Fibroblast of lung (primary cell): ENCODE measurements around the gene COL4A1. TPM values are rescaled to one million over a fixed set of nuclear protein-coding genes. Genes with fewer than 3 reads are reported as not detected.
A peak's percentile ranks its signal among the peaks of the same experiment; 100 is the strongest.

Experiments used
- DNase-seq, 2 donors: peaks; one replicate each; pipeline versions ENCODE4 v3.0.0 to v3.0.0-alpha.2; 2010; ENCODE audit warnings: low read depth in 2 of 2
- H2AFZ ChIP-seq: 2 replicates; pipeline ENCODE4 v1.5.1; 2012; ENCODE audit warnings: low read length, control low read depth, inconsistent platforms
- H3K27ac ChIP-seq: 2 replicates; pipeline ENCODE4 v1.5.1; 2011; ENCODE audit warnings: low read length, control low read depth; ENCODE audit not compliant: insufficient read depth
- H3K27me3 ChIP-seq: 2 replicates; pipeline ENCODE4 v1.5.1; 2011; ENCODE audit warnings: mild to moderate bottlenecking, low read length; ENCODE audit not compliant: control insufficient read depth, insufficient read depth
- H3K36me3 ChIP-seq: 2 replicates; pipeline ENCODE4 v1.5.1; 2011; ENCODE audit warnings: low read length; ENCODE audit not compliant: control insufficient read depth, insufficient read depth
- H3K4me1 ChIP-seq: 2 replicates; pipeline ENCODE4 v1.5.1; 2011; ENCODE audit warnings: low read length; ENCODE audit not compliant: control insufficient read depth, insufficient read depth; ENCODE audit errors: extremely low read depth
- H3K4me2 ChIP-seq: 2 replicates; pipeline ENCODE4 v1.5.1; 2011; ENCODE audit warnings: low read length, control low read depth; ENCODE audit not compliant: insufficient read depth; ENCODE audit errors: extremely low read depth
- H3K4me3 ChIP-seq, 4 experiments: fragments of 200-600 bp in 1 of 4; sonication (generic) in 1 of 4; replicated peaks in 1 of 4; 2 replicates each; pipeline ENCODE4 v1.5.1; 2011 to 2016; ENCODE audit warnings: low read length in 4 of 4, low read depth in 3 of 4, mild to moderate bottlenecking in 3 of 4, control low read depth in 2 of 4, inconsistent platforms in 1 of 4, mixed read lengths in 1 of 4; ENCODE audit not compliant: insufficient read depth in 1 of 4; ENCODE audit errors: control extremely low read depth in 1 of 4
- H3K79me2 ChIP-seq: 2 replicates; pipeline ENCODE4 v1.5.1; 2012; ENCODE audit warnings: mild to moderate bottlenecking, low read length, inconsistent platforms; ENCODE audit not compliant: control insufficient read depth, insufficient read depth
- H3K9ac ChIP-seq: 2 replicates; pipeline ENCODE4 v1.5.1; 2011; ENCODE audit warnings: mild to moderate bottlenecking, low read length, control low read depth; ENCODE audit not compliant: insufficient read depth
- H3K9me3 ChIP-seq: 2 replicates; pipeline ENCODE4 v1.5.1; 2012; ENCODE audit warnings: low read depth, low read length; ENCODE audit not compliant: control insufficient read depth, insufficient read depth
- H4K20me1 ChIP-seq: 2 replicates; pipeline ENCODE4 v1.5.1; 2011; ENCODE audit warnings: low read length; ENCODE audit not compliant: control insufficient read depth, insufficient read depth; ENCODE audit errors: extremely low read depth
- EZH2 ChIP-seq: IDR thresholded peaks from 2 replicates; pipeline ENCODE4 v1.5.1; 2012; ENCODE audit warnings: low read length, control low read depth, mild to moderate bottlenecking; ENCODE audit errors: missing control alignments
- polyA plus RNA-seq, 2 donors: library from polyadenylated mRNA; depleted of rRNA in 1 of 2; stranded (reverse) in 1 of 2; unstranded in 1 of 2; fragments of >200 nt; gene quantifications; 2 replicates each; pipeline ENCODE4 v1.2.1, GENCODE V29; 2011 to 2012; ENCODE audit warnings: missing spikeins in 1 of 2
- total RNA-seq: library from RNA; depleted of rRNA; stranded (reverse); fragments of >200 nt; gene quantifications from 2 replicates; pipeline ENCODE4 v1.2.1, GENCODE V29; 2014
- TF ChIP-seq, protein P1 (sequence below), 2 donors: IDR thresholded peaks in 1 of 2; conservative IDR thresholded peaks in 1 of 2; 1 replicate in 1 of 2; 2 replicates in 1 of 2; pipeline ENCODE4 v1.5.1; 2011 to 2012; ENCODE audit warnings: low read length in 2 of 2, control low read depth in 1 of 2, inconsistent platforms in 1 of 2, low read depth in 1 of 2, mild to moderate bottlenecking in 1 of 2

COL4A1 gene
- total and polyA plus RNA-seq, 2 donors (not counting 1 experiment from before 2014, with no cell fraction given) = 34.0 to 607 TPM

DNA sequence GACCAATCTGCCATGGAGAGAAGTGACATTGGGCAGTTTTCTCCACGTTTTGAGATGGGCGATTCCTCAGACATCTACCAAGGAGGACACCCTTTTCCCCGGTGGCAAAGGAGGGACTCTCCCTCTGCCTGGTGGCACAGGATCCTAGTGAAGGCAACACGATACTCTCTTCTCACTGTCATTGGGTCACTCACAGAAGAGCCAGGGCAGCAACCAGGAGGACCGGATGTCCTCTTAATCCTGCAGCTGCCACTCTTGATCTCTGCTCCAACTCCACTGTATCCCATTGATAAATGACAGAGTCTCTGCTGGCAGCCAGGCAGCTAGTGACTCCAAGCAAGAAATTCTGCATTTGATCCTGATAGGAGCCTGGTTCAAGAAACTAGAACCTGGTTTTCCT, 42.3 kb upstream of the COL4A1 start:
- peaks cover 14% of the 10 kb centered on the region for H3K4me1 ChIP-seq
- no peaks in the 10 kb centered on the region for H3K9me3 ChIP-seq
- no peak for DNase-seq
- H3K4me3 ChIP-seq = no peak overlapping the region
- H3K27ac ChIP-seq = no peak overlapping the region
- H2AFZ ChIP-seq = no peak overlapping the region
- no peak for TF ChIP-seq EZH2
- TF ChIP-seq, protein P1, sequence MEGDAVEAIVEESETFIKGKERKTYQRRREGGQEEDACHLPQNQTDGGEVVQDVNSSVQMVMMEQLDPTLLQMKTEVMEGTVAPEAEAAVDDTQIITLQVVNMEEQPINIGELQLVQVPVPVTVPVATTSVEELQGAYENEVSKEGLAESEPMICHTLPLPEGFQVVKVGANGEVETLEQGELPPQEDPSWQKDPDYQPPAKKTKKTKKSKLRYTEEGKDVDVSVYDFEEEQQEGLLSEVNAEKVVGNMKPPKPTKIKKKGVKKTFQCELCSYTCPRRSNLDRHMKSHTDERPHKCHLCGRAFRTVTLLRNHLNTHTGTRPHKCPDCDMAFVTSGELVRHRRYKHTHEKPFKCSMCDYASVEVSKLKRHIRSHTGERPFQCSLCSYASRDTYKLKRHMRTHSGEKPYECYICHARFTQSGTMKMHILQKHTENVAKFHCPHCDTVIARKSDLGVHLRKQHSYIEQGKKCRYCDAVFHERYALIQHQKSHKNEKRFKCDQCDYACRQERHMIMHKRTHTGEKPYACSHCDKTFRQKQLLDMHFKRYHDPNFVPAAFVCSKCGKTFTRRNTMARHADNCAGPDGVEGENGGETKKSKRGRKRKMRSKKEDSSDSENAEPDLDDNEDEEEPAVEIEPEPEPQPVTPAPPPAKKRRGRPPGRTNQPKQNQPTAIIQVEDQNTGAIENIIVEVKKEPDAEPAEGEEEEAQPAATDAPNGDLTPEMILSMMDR (conservative IDR thresholded peaks at IDR 0.05 in 1 of 2, IDR thresholded peaks at IDR 0.05 in 1 of 2; ENCODE audit: low read depth in 1 of 2, low read length in 2 of 2) = no peak
- H3K27me3 ChIP-seq = no peaks in the 10 kb centered on the region
- peaks cover 37% of the 10 kb centered on the region for H3K79me2 ChIP-seq
- no peak overlapping the region for H3K9ac ChIP-seq
- no peaks in the 10 kb centered on the region for H3K36me3 ChIP-seq
- H4K20me1 ChIP-seq = no peaks in the 10 kb centered on the region
- H3K4me2 ChIP-seq = no peak overlapping the region

DNA sequence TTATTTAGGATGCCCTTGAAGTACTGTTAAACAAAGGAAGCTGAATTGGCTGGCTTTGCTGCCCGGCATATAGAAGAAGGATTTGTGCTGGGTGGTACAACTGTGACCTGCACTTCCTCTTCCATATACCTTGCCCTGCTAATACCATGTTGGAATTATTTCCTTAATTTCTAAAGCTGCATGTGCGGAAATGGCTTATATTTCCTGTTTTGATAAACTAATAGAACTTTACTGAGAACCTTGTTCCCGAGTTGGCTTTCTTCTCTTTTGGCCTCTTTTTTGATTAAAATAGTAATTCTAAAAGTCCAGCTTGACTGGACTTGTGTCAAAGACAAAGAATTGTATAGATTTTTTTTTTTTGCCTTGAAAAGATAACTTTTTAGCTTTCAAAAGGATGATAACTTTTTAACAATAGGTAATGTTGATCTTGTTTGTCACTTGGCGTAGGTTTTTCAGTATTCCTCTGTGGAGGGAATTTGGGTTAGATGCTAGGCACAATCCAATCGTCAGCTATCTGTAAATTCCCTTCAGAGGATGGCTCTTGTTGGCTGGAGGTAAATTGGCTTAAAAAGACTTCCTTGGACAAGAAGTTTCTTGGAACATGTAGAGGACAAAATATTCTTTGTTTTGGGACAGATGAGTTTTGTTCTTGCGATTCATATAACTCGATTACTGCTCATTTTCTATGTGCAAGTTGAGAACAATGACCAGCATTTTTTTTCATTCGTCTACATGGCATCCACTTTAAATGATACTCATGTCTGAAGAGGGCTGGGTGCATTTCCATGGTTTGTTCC, 41.5 kb upstream of the COL4A1 start:
- no peak for DNase-seq
- Histone ChIP-seq H3K27me3 (no peaks in the 10 kb centered on the region), H3K9ac (no peak overlapping the region), H2AFZ (no peak overlapping the region), H3K79me2 (peaks cover 37% of the 10 kb centered on the region), H4K20me1 (no peaks in the 10 kb centered on the region), H3K36me3 (no peaks in the 10 kb centered on the region), H3K4me2 (no peak overlapping the region), H3K4me1 (peaks cover 14% of the 10 kb centered on the region), H3K9me3 (no peaks in the 10 kb centered on the region), H3K4me3 (no peak overlapping the region), H3K27ac (no peak overlapping the region)
- TF ChIP-seq EZH2 = no peak
- TF ChIP-seq, protein P1 (conservative IDR thresholded peaks at IDR 0.05 in 1 of 2, IDR thresholded peaks at IDR 0.05 in 1 of 2; ENCODE audit: low read depth in 1 of 2, low read length in 2 of 2) = no peak

DNA sequence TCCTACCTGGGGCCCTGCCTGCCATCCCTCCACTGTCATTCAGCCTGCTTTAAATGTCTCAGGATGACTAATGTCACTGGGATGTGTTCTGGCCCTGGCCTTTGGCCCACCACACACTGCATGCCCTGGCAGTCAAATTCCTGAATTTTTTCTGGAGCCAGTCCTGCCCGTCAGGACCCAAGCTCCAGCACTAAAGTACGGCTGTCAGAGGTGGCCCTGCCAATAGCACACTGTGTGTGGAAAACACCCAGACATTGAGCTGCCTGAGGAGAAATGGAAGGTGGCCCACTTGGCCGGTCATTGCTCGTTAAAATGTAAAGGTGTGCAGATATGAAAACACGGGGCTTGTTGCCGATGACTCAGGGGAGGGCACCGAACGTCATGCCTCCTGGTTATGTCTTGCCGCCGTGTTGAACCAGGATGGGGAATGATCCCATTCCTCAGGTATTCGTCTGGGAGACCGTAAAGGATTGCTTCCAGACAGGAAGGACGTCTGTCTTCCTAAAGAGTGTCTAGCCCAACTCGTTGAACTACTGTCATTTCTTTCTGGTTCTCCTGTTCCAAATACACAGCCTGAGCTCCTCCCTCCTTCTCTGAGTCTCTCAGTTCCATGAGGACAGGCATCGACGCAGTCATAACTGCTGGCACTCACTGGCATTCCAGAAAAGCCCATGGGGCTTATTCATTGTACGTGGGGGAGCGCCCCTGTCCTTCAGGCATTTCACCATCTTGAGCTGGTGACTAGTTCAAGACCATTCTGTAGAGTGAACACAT, 40.8 kb upstream of the COL4A1 start:
- H3K27ac ChIP-seq = peak overlapping the region; percentile 36
- H2AFZ ChIP-seq = no peak overlapping the region

More for the DNA sequence above, 40.8 kb upstream of the COL4A1 start:
- Histone ChIP-seq H3K4me1 (peaks cover 14% of the 10 kb centered on the region), H3K9me3 (no peaks in the 10 kb centered on the region), H4K20me1 (no peaks in the 10 kb centered on the region), H3K79me2 (peaks cover 43% of the 10 kb centered on the region), H3K9ac (no peak overlapping the region), H3K36me3 (no peaks in the 10 kb centered on the region), H3K4me3 (no peak overlapping the region), H3K27me3 (no peaks in the 10 kb centered on the region), H3K4me2 (no peak overlapping the region)
- DNase-seq = peak; percentile 68 to 96
- TF ChIP-seq EZH2 = no peak
- TF ChIP-seq, protein P1 (conservative IDR thresholded peaks at IDR 0.05 in 1 of 2, IDR thresholded peaks at IDR 0.05 in 1 of 2; ENCODE audit: low read depth in 1 of 2, low read length in 2 of 2) = no peak
